Measurements from ENCODE around the gene COPZ2. TPM values are rescaled to one million over a fixed set of nuclear protein-coding genes. Genes with fewer than 3 reads are reported as not detected.
A peak's percentile ranks its signal among the peaks of the same experiment; 100 is the strongest.

Gene COPZ2
- total and polyA plus RNA-seq, 9 of the 15 experiments (the other 6 are each of a cell fraction or from before 2014, with no cell fraction given) = 0.22 to 0.49 TPM; not detected in 7

GRCh38 chr17:47982645-47983390, 54.8 kb downstream of the COPZ2 start (continued):
- TF ChIP-seq FOXP1 (CRISPR knock-in tag; IDR thresholded peaks at IDR 0.05) (no peak), CHD4 (IDR thresholded peaks at IDR 0.05; ENCODE audit: insufficient read depth, insufficient replicate concordance, low read depth, low read length, poor library complexity, severe bottlenecking) (peak; percentile 35), ZFX (CRISPR knock-in tag; IDR thresholded peaks at IDR 0.05) (no peak), RCOR1 (IDR thresholded peaks at IDR 0.05; ENCODE audit: borderline replicate concordance in 1 of 2, low read depth in 2 of 2, low read length in 2 of 2) (no peak), ARID4B (CRISPR knock-in tag; IDR thresholded peaks at IDR 0.05) (no peak), DLX4 (CRISPR knock-in tag; IDR thresholded peaks at IDR 0.05) (no peak), GATAD2A (IDR thresholded peaks at IDR 0.05) (no peak; the same call in 1 of the 2 replicates), POLR2G (IDR thresholded peaks at IDR 0.05; ENCODE audit: low read depth, low read length) (0 out of 2 replicates have a peak, but pooled peaks have one; percentile 18), IFI16 (CRISPR knock-in tag; IDR thresholded peaks at IDR 0.05) (no peak), SMAD2 (IDR thresholded peaks at IDR 0.05; ENCODE audit: low read depth, low read length) (no peak), PTTG1 (tag; IDR thresholded peaks at IDR 0.05; ENCODE audit: low read depth) (no peak), XRCC4 (IDR thresholded peaks at IDR 0.05; ENCODE audit: extremely low read depth, insufficient read depth, insufficient read length) (no peak), SMARCE1 (IDR thresholded peaks at IDR 0.05) (no peak), TEAD4 (IDR thresholded peaks at IDR 0.05; ENCODE audit: low read length) (no peak), TEAD4 (CRISPR knock-in tag; IDR thresholded peaks at IDR 0.05; ENCODE audit: borderline replicate concordance) (no peak), MEF2D (tag; conservative IDR thresholded peaks at IDR 0.05; ENCODE audit: low read depth) (no peak), HNRNPUL1 (IDR thresholded peaks at IDR 0.05; ENCODE audit: low read length) (0 out of 2 replicates have a peak, but pooled peaks have one; percentile 46), EHMT2 (IDR thresholded peaks at IDR 0.05) (no peak), THAP7 (CRISPR knock-in tag; IDR thresholded peaks at IDR 0.05) (no peak), HLTF (IDR thresholded peaks at IDR 0.05) (no peak), CBFA2T3 (IDR thresholded peaks at IDR 0.05) (no peak), BRD4 (IDR thresholded peaks at IDR 0.05) (no peak; the same call in 1 of the 2 replicates), E2F4 (CRISPR knock-in tag; IDR thresholded peaks at IDR 0.05; ENCODE audit: low read depth) (0 out of 2 replicates have a peak, but pooled peaks have one; percentile 26), KAT7 (CRISPR knock-in tag; IDR thresholded peaks at IDR 0.05; ENCODE audit: borderline replicate concordance) (no peak)

Data from K562 (cell line).